Ureter (tissue), 1 donor: ENCODE measurements around the gene MTHFD2L. TPM values are rescaled to one million over a fixed set of nuclear protein-coding genes. Genes with fewer than 3 reads are reported as not detected.
A peak's percentile ranks its signal among the peaks of the same experiment; 100 is the strongest.
"Not testable (repeated sequence)": the region's sequence is repeated elsewhere in the genome, so short reads cannot be mapped to it uniquely, and the experiment has no call there.

Experiments
- DNase-seq: peaks from one replicate; pipeline ENCODE4 v3.0.0-alpha.2; 2020; ENCODE audit warnings: low spot score
- total RNA-seq: library from RNA; stranded (reverse); gene quantifications from one replicate; pipeline ENCODE4 v1.2.4, GENCODE V29; 2023
- donor health status: DM: yes; HTN: yes; CAD: no.

MTHFD2L gene
- 15.9 TPM for total RNA-seq

- DNase-seq = peak; percentile 95
Observed at GRCh38 chr4:74157561-74158465, at the start of gene MTHFD2L. Gene MTHFD2L (plus strand): TSS chr4:74158118. CDS start chr4:74158139, 21 bp downstream.

DNA sequence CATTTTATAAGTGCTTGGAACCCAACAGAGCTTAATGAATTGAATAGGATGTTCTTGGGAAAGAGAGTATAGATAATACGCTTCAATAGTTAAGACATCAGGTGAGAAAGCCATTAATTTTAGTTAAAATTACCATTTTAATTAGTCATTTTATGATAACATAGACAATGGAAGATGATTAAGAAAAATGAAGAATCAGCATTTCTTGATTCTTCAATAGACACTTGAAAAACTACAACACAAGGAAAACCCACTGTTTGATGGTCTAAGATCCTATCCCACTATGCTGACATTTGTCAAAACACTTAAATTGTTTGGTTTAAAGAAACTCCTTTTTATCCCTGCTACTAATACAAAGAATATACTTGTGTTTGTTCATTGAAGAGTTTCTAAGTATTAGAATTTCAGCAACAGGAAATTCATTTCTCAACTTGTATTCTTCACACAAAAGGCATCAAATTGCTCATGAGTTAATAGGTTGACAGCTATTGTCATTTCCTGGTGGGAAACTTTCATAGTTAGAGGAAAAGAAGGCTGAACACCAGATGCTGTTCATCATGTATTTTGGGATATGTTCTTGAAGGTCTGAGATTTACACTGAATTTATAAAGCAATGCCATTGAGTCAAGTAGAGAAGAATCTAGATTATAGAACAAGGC lies 49.3 kb upstream of the MTHFD2L start:
- DNase-seq = no peak

- DNase-seq = no peak
Observed at GRCh38 chr4:74109116-74109869, 48.6 kb upstream of the MTHFD2L start.

DNA sequence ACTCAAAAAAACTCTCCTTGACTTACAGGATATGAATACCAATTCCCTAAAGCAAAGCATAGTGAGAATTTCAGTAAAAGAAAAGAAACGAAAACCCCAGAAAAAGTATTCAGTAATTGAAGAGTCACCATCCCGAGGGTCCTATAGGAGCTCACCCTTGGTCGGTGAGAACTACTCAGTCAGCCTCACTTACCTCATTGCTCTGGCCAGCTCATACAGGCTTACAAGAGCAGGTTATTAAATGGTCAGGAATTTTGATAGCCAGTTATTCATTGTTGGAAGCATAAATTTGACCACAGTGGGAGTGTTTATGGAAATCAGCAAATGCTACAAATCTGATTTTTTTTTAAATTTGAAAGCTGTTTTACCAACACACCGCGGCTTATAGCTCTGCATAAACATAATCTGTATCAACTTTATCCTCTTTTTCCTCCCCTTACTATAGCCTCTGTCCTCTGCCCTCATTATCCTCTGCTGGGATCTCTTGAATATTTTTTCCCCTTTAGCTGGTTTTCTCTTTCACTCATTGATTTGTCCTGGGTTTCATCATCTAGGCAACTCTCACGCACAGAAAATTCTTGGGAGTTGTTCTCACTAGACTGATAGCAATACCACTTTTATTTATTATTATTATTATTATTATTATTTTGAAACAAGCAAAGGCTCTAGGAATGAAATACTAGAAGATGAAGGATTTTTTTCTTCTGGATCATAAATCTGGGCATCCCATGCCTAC lies 47.9 kb upstream of the MTHFD2L start:
- no peak for DNase-seq

DNA sequence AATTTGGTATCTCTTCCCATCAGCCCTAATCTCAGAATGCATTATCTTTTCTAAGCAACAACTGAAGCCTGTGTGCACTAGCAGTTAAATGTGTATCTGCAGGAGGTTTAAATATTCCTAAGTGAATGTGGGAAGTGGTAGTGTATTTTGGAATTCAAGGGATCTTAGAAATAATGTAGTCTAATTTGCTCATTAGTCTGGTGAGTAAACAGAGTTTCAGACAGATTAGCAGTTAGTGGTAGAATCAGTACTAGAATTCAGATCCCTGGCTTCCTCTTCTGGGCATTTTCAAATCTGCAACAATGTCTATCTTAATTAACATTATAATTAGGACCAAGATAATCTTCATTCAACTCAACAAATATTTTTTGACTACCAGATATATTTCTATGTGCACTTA lies 47.2 kb upstream of the MTHFD2L start:
- DNase-seq = no peak

GRCh38 chr4:74111306-74111975 lies 46.5 kb upstream of the MTHFD2L start:
- no peak for DNase-seq

DNA sequence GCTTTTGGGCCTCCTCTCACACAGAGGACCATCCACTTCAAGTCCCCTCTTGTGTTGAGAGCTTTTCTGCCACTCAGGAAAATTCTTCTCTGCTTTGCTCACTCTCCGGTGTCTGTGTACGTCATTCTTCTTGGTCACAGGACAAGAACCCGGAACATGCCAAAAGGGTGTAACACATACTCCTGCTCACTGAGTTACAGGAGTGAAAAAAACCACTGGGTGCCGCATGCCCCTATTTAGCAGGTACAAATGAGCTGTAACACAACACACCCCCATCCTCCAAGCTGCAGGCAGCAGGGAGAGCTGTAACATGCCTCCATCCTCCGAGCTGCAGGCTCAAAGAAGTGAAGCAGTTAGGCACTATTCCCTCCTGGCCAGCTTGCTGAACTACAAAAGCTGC lies 45.9 kb upstream of the MTHFD2L start:
- DNase-seq = no peak

DNA sequence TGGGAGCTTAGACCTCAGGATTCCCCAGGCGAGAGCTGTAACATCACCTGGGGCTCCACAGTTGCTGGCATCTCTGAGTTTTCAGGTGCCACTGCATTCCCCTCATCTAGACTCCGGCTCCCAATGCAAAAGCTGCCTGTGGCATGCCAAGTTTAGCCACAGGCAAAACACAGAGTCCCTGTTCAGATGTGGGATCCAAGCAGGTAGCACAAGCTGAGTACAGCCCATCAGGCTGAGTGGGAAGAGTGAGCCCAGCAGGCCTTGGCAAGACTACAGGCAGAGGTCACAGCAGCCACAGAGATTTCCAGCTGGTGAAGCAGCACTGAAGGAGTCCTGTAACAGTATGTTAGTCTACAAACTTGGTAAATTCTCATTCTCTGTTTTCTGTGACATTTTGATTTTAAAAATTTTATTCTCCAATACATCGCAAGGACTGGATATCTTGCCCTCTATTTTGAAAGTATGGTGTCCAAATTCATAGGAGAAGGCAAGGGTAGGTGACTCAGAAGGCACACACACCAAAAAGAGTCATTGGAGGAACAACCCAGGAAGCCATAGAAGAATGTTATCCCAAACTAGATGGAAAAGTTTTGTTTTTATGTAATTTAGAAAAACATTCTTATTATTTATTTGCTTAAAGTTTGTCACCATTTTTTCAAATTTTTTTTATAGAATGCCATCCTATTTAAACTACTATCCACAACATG lies 45.4 kb upstream of the MTHFD2L start:
- no peak for DNase-seq

DNA sequence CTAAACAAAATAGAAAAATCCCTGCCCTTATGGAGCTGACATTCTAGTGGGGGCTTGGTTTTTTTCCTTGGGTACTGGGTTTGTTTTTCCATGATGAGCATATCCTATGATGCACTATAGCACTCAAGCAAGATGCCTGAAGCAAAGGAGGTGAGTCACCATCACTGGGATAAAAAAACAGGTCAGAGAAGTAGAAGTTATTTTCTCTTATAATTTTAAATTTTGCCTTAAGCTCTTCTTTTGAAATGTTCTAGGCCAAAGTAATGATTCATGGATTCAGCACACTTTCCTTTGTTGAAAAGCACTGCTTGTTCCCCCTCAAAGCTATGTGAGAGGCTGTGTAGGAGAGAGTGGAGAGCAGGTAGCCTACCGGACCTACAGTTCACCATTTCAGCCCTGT lies 43.7 kb upstream of the MTHFD2L start:
- DNase-seq = no peak

GRCh38 chr4:74117024-74117534 lies 40.8 kb upstream of the MTHFD2L start:
- DNase-seq = peak; percentile 72

DNA sequence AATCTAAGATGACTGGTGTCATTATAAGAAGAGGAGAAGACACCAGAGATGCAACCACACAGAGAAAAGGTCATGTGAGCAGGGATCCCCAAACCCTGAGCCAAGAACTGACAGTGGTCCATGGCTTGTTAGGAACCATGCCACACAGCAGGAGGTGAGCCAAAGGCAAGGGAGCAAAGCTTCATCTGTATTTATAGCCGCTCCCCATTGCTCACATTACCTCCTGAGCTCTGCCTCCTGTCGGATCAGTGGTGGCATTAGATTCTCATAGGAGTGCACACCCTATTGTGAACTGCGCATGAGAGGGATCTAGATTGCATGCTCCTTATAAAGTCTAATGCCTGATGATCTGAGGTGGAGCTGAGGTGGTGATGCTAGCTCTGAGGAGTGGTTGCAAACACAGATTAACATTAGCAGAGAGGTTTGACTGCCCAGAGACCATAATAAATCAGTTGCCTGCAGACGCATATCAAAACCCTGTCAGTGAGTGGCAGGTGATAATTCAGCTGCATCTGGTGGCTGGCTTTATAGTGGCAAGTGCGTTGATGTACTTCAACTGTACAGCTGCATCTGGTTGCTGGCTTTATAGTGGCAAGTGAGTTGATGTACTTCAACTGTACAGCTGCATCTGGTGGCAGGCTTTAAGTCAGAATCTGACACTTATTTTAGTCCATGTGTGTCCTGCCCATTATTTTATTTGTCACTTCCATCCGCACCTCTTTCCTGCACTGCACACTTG lies 39.1 kb upstream of the MTHFD2L start:
- DNase-seq = no peak

GRCh38 chr4:74120086-74120485 lies 37.8 kb upstream of the MTHFD2L start:
- no peak for DNase-seq

GRCh38 chr4:74121643-74122579 lies 36.0 kb upstream of the MTHFD2L start:
- no peak for DNase-seq

- DNase-seq = no peak
Observed at GRCh38 chr4:74123065-74123728, 34.7 kb upstream of the MTHFD2L start.

GRCh38 chr4:74125029-74125428 lies 32.9 kb upstream of the MTHFD2L start:
- DNase-seq = no peak

GRCh38 chr4:74127745-74128144 lies 30.2 kb upstream of the MTHFD2L start:
- DNase-seq = no peak

DNA sequence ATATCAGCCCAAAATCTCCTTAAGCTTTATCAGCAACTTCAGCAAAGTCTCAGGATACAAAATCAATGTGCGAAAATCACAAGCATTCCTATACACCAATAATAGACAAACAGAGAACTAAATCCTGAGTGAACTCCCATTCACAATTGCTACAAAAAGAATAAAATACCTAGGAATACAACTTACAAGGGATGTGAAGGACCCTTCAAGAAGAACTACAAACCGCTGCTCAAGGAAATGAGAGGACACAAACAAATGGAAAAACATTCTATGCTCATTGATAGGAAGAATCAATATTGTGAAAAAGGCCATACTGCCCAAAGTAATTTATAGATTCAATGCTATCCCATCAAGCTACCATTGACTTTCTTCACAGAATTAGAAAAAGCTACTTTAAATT lies 27.1 kb upstream of the MTHFD2L start:
- DNase-seq = not testable (repeated sequence)

DNA sequence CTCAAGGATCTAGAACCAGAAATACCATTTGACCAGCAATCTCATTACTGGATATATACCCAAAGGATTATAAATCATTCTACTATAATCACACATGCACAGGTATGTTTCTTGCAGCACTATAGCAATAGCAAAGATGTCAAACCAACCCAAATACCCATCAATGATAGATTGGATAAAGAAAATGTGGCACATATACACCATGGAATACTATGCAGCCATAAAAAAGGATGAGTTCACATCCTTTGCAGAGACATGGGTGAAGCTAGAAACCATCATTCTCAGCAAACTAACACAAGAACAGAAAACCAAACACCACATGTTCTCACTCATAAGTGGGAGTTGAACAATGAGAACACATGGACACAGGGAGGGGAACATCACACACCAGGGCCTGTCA lies 25.7 kb upstream of the MTHFD2L start:
- DNase-seq = not testable (repeated sequence)
